Pulmonary artery endothelial cell (primary cell): ENCODE results near the gene ADAM8. TPM values are rescaled to one million over a fixed set of nuclear protein-coding genes. Genes with fewer than 3 reads are reported as not detected.

Experiments
- DNase-seq: peaks from one replicate; pipeline ENCODE4 v3.0.0-alpha.2; 2011; ENCODE audit warnings: low read depth, low spot score
- total RNA-seq: library from RNA; depleted of rRNA; stranded (reverse); fragments of >200 nt; gene quantifications from 2 replicates; pipeline ENCODE4 v1.2.3, GENCODE V29; 2014

Gene ADAM8
- total RNA-seq, 1 donor from 2014 or later = 0.33 TPM

DNA sequence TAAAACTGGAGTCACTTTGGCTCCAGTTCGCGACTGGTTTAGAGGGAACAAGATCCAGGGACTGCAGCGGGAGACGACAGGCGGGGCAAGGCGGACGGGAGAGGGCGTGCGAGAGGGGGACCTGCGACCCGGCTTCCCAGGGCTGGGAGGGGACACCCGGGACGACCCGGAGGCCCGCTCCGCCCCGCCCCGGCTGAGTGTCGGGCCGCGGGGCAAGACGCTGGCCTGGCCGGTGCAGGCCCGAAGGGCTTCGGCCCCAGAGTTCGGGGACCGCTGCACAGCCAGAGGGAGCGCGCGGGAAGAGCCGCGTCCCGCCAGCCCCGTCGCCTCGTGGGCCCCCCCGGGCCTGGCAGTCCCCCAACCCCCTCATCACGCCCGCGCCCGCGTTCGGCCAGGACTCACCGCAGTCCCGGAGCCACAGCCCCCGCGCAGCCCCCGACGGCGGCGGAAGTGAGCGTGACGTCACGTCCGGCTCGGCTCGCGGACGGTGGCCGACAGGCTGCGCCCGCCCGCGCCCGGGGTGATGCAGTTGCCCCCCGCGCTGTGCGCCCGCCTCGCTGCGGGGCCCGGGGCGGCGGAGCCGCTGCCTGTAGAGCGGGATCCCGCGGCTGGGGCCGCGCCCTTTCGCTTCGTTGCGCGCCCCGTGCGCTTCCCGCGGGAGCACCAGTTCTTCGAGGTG lies 31.9 kb upstream of the ADAM8 start, which contains the start of the genes TUBGCP2 and ZNF511:
Gene TUBGCP2, minus strand, starts transcription at position 452 of the 679 bp plus-strand sequence. CDS start 5,931 bp downstream, outside the sequence.
Gene ZNF511, plus strand, starts transcription at position 494 of the 679 bp plus-strand sequence. Its CDS starts 30 bp downstream, at position 524.
- no peak for DNase-seq

DNA sequence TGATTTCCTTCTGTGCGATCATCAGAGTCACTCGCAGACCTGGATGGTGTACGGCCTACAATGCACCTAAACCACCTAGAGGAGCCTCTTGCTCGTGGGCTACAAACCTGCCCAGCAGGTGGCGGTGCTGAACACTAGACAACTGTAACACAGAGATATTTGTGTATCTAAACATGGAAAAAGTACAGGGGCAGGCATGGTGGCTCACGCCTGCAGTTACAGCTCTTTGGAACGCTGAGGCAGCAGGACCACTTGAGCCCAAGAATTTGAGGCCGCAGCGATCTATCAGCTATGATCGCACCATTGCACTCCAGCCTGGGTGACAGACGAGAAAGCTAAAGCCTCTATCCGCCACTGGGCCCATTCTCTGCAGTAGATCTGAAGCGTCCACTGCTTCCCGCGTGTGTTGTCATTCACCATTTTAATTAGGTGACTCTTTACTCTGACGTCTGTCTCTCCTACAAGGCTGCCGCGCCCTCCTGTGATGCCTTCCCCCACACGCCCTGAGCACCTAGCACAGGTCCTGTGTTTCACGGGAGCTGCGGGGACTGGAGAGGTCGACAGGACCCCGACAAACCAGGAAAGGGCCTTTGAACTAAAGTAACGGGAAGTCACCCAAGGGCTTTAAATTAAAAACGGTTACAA lies 31.2 kb upstream of the ADAM8 start:
- no peak for DNase-seq

DNA sequence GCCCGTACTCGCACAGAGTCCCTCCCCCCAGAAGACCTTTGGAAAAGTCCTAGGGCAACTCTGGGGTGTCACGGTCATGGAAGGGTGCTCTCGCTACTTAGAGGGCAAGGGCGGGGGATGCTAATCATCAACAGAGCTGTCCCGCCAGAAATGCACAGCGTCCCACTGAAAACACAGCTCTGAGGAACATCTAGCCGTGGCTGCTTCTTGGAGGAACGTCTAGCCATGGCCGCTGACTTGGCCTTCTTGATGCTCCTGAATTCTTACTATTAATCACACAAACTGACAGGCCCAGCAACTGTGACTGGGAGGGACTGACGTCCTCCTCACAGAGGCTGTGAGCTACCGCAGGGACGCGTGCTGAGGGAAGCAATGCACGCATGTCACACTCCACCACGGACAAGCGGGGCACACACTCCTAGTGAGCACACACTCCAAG lies 30.3 kb upstream of the ADAM8 start:
- DNase-seq = no peak

DNA sequence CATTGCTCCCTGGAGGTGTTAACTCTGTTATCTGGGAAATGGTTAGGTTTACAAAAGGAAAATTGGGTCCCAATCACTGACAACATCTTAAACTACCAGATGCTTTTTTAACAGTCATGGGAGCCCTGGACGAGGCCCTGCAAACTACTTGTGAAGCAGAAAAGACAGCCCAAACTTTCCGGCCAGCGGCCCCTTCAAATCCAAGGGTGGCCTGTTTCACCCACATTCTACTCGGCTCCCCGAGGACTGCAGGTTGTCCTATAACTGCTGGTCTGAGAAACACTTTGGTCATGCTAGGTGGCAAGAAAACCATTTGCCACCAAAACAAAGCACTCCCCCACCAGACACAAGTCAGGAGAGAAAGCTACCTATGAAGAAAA lies 29.4 kb upstream of the ADAM8 start:
- no peak for DNase-seq

DNA sequence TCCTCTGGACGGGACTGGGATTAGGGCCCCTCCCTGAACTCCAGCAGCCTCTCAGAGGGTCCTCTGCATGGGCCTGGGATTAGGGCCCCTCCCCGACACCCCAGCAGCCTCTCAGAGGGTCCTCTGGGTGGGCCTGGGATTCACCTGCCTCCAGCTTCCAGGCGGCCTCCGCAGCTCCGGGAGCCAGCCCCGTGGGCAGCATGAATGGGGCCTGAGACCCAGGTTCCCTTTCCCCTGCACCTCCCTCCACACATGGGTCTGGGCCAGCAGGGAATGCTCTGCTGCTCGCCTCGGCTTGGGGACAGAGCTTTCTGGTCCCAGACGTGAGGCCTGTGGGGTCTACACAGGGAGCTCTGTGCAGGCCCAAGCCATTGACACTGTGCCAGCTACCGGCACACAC lies 26.5 kb upstream of the ADAM8 start:
- no peak for DNase-seq

DNA sequence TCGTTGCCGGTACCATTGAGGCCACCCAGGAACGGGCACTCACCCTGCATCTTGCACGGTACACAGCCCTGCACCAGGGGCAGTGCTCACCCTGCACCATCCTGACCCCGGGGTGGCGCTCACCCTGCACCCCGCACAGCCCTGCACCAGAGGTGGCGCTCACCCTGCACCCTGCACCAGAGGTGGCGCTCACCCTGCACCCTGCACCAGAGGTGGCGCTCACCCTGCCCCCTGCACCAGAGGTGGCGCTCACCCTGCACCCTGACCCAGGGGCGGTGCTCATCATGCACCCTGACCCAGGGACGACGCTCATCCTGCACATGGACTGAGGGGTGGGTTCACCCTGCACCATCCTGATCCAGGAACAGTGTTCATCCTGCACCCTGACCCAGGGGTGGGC lies 25.6 kb upstream of the ADAM8 start:
- no peak for DNase-seq

DNA sequence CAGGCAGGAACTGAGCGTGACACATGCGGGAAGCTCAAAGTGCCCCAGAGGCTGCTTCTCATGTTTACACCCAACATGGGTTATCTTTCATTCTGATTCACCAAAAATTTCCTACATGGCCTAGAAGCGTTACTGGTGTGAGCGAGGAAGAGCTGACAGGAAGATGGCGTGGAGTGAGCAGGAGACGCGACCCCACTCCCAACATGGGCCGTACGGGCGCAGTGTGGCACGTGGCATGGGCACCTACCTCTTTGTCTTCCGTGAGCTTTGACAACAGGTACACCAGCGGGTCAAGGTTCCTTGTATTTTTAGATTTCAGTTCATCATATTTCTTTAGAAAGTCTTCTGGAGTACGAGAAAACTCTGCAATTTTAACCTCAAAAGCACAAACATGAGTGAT lies 23.1 kb upstream of the ADAM8 start:
- no peak for DNase-seq

DNA sequence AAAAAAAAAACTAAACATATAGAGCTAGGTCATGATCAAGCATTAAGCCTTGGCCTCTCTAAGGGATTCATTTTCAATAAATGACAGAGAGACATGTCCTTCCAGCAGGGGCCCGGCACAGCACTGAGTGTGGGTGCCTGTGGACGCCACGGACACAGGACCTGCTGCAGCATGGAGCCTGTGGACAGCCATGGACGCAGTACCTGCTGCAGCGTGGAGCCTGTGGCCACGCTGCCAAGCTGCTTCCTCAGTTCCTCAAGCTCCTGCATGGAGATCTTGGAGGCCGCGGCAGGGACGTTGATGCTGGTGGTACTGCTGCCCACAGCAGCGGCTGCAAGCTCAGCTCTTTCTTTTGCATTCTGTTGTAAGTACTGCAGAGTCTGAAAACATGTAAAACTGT lies 22.6 kb upstream of the ADAM8 start:
- no peak for DNase-seq

DNA sequence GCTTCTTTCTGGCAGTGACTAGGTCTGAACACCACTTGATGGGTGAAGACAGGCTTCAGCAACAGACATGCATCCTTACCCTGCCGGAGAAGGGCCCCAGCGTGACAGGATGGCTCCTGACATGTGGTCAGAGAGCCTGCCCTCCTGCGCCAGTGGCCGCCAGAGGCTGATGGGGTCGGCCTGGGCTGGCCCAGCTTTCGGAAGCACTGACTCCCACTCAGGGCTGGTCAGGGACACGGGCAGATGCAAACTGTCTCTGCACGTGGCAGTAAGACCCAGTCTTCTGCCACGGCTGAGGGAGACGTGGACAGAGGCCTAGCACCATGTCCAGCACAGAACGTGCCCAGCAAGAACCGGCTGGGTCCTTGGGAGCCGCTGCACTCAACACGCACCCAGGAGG lies 21.8 kb upstream of the ADAM8 start:
- no peak for DNase-seq

DNA sequence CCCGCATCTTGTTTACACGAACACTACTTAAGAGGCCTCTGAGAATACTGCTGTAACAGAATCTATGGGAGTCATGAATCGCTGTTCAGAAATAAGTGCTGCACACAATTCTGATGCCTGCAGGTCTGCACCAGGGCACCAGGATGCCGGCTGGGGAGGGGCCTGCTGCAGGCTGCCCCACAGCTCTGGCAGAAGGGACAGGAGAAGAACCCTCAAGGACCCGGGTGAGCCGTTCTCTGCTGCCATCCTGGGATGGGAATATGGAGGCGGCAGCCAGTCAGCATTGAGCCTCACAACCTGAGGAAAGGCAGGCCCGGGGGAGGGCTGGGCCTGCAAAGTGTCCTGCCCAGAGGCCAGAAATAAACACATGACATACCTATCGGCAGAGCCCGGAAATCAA lies 20.8 kb upstream of the ADAM8 start:
- no peak for DNase-seq

DNA sequence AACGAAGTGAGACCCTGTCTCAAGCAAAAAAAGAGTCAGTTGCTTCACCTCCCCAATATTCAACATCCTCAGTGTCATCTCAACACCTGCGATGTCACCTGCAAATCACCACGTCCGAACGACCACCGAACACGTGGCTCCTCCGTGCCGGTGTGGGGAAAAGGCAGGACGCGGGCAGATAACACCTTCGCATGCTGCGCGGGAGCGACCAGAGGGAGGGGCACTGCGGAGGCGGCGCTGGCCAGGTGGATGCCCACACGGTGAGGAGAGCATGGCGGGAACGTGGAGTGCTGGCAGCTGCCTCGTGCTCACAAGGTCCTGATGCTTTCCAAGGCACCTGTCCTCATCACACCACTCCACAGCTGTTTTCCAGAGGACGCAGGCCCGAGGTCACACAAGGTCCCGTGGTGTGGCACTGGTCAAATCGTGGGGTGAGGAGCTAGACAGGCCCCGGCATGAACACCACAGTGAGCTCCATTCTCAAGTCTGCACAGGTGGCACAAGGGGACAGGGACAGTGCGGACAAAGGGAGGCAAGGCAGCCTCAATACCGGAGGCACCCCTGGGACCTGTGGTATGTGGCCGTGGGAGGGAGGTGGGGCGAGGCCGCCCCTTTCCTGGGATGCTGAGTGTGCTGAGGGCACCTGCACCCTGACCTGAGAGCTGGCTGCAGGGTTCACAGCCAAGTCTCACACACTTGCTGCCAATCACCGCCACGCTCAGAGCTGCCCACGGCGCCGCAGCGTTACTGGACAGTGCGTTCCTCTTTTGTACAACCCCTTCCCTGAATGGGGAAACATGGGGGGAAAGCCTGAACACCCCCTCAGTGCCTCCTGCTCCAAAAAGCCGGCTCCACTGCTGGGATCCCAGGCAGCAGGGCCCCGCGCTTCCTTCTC lies 19.0 kb upstream of the ADAM8 start:
- DNase-seq = no peak

DNA sequence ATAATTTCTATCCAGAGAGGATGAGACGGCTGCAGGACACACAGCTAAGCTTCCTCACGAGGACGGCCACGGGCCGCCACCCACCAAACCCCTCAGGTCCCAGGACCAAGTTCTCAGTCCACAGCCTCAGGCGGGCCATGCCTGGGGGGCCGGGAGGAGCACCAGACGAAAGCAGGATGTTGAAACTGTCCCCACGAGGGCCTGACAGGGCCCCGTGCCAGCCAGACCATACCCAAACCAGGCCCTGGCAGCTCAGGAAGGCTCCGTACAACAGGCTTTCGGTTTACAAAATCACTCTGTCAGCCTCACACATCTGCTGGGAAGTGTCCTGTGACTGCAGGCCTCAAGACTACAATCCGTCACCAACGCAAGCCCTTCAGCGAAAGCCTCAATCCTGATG lies 17.5 kb upstream of the ADAM8 start:
- DNase-seq = no peak

DNA sequence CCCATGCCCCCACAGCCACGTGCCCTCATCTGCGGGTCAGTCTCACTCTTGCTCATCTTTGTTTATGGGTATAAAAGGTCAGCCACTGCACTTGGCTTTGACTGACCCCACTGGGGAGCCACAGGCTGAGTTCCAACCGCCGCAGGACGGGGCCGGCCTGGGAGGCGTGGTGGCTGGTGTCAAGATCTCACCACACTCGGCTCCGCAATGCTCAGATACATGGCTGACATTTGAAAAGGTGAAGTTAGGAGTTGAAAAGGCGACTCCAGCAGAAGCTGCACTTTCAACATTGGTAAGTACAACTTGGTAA lies 17.1 kb upstream of the ADAM8 start:
- DNase-seq = no peak

DNA sequence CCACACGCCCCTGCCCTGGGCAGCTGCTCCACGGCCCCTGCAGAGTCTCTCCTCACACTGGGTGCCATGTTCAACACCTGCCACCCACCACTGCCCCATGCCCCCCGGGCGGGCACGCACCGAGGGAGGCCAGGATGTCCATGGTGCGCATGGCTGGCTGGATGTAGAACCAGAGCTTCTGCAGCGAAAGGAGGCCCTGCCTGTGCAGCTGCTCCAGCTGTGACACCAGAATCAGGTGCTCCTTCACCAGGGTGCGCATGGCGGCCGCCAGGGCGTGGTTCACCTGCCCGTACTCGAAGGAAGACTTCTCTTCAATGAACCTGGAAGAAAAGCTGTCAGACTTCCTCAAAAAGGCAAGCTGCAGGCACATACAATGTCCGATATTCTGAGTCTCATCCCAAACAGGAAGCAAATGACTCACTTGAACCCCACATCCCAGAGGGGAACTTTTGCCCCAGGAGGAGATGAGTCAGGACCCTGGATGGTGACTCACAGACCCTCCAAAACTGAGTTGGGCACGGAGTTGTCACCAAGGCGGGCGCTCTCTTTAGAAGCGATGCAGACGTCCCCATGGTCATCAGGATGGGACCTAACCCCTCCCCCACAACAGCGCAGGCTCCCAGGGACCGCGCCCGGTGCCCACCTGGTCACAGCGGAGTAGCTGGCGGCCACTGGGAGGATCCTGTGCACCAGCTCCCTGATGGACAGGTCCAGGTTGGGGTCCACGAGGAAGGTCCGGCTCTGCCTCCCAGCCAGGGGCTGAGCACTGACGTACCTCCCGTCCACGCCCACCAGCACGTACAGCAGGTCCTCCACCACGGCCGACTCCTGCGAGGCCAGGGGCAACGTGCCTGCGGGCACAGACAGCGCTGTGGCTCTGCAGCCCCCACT lies 16.5 kb upstream of the ADAM8 start:
- peak; percentile 30 for DNase-seq

DNA sequence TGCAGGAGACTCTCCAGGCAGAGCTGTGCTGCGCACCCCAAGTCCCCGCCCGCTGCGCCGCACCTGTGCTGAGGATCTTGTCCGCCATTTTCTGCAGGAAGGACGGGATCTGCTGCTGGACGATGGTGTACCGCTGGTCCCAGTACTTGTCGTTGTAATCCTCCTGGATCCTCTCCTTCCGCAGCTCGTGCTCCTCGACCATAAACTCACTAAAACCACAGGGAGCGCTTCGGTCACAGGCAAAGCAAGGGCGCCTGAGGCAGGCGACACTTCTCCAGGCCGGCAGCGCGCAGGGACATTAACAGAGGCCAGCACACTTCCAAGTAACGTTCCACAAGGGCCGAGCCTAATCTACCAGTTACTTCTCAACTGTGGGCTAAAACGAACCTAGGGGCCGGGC lies 13.1 kb upstream of the ADAM8 start:
- no peak for DNase-seq

DNA sequence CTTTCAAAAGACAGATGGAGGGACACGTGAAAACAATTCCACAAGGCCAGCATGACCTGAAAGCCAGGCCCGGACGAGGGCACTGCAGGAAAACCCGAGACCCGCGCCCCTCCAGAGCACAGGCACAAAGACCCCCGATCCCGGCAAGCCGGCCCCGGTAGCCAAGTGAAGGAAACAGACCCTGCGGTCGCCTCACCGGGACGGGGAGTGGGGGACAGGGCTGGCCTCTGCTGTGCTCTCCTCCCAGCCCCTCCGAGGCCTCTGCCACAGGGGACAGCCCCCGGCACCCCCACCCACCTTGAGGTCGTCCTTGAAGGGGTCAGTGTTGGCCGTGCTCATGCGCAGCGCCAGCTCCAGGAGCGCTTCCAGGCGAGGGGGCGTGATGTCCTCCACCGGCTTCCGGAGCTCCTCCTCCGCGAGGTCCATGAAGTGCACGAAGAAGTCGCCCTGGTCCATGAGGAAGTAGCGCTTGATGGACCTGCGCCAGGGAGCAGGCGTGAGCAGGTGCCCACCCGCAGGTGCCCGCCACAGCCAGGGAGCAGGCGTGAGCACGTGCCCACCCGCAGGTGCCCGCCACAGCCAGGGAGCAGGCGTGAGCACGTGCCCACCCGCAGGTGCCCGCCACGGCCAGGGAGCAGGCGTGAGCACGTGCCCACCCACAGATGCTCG lies 11.3 kb upstream of the ADAM8 start:
- no peak for DNase-seq

DNA sequence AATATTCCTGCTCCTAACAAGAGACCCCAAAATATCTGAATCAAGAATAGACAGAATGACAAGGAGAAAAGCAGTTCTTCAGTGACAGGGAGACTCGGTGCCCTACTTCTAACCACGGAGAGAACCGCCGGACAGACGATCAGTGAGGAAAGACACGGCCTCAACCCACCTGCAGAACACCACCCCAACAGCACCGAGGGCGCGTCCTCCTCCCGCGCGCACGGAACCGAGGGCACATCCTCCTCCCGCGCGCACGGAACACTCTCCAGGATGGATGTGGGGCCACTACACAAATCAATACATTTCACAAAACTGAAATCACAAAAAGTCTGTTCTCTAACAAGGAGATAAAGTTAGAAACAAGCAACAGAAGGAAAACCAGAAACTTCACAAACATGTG lies 9.7 kb upstream of the ADAM8 start:
- DNase-seq = no peak

DNA sequence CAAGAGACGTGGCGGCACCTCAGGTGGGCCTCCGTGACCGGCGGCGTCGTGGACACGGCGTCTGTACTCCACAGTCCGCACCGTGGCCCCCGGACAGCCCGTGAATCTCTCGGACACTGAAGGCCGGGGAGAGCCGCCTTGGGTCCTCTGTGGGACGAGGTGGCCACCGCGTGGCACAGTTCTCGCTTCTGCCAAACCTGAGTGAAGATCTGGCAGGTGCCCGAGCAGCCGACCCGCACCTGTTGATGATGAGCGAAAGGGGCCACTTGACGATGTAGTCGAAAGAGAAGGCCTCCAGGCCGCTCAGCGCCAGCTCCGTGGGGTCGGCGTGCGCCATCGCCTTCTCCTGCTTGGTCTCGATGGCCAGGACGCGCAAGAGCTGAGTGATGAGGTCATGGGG lies 8.5 kb upstream of the ADAM8 start:
- DNase-seq = no peak

DNA sequence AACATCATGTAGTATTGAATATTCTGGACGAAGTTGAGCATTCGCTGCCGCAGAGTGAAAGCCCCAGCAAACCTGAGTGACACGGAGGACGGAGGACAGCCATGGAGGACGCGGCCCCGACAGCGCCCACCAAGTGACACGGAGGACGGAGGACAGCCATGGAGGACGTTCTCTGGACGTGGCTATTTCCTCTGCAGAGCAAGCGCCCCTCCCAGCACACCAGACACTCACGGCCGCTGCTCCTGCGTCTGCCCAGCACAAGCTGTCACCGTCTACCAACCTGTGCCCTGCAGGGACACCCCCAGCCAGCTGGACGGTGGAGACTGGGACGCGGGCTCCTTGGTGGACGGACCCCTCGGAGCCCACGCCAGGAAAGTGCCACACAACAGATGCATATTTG lies 7.3 kb upstream of the ADAM8 start:
- DNase-seq = no peak

DNA sequence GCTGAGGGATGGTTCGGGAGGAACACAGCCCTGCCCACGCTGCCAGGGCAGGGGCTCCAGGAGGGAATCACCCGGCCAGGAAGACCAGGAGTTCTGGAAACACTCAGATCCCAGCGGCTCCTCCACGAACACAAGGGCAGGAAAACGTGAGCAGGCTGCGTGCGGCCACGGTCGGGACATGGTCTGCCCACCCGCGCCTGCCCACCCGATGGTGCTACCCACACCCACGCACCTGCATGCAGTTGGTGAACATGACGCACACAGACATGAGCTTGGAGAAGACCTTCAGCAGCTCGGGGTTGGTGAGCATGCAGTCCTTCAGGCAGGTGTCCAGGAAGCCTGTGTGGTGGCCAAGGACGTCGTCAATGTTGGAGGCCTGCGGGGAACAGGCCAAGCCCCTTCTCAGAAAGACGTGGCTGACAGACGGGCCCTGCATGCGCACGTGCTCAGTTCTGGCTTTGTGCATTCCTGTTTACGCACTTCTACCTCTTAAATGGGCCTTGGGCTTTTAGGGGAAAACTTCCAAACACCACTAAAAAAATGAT lies 6.2 kb upstream of the ADAM8 start:
- no peak for DNase-seq
